Thyroid gland (tissue), 4 donors: ENCODE data around the gene GPHB5. TPM values are rescaled to one million over a fixed set of nuclear protein-coding genes. Genes with fewer than 3 reads are reported as not detected.
A peak's percentile ranks its signal among the peaks of the same experiment; 100 is the strongest.
"Not testable (repeated sequence)": the region's sequence is repeated elsewhere in the genome, so short reads cannot be mapped to it uniquely, and the experiment has no call there.

ENCODE experiments used
- DNase-seq, 2 donors: peaks; one replicate each; pipeline ENCODE4 v3.0.0-alpha.2; 2019
- H3K27ac ChIP-seq, 3 donors: fragments of 200-600 bp; sonication (generic); 1 replicate in 2 of 3; 2 replicates in 1 of 3; pipeline ENCODE4 v1.5.1; 2016 to 2019; ENCODE audit warnings: mild to moderate bottlenecking in 1 of 3, moderate library complexity in 1 of 3
- H3K27me3 ChIP-seq: fragments of 200-600 bp; sonication (generic); one replicate; pipeline ENCODE4 v1.5.1; 2019
- H3K36me3 ChIP-seq, 2 donors: fragments of 200-600 bp; sonication (generic); one replicate each; pipeline ENCODE4 v1.5.1; 2016 to 2019
- H3K4me1 ChIP-seq, 2 donors: fragments of 200-600 bp; sonication (generic); one replicate each; pipeline ENCODE4 v1.5.1; 2017 to 2019
- H3K4me3 ChIP-seq, 3 donors: fragments of 200-600 bp; sonication (generic); replicated peaks in 1 of 3; 1 replicate in 2 of 3; 2 replicates in 1 of 3; pipeline ENCODE4 v1.5.1; 2016; ENCODE audit warnings: mild to moderate bottlenecking in 1 of 3
- H3K9me3 ChIP-seq: fragments of 200-600 bp; sonication (generic); one replicate; pipeline ENCODE4 v1.5.1; 2017
- POLR2A ChIP-seq, 2 donors: fragments of 450-650 bp; IDR thresholded peaks; one replicate each; pipeline ENCODE4 v1.6.1; 2017; ENCODE audit warnings: antibody characterized with exemption in 2 of 2, mild to moderate bottlenecking in 2 of 2, moderate library complexity in 1 of 2
- WGBS, 2 donors: methylation state at CpG; one replicate each; pipeline ENCODE4 v1.1.5; 2017; 5-methylcytosine and 5-hydroxymethylcytosine counted together
- intact Hi-C: fragments of 100-400 bp; cut with DNase I; formaldehyde crosslinking; loops from one replicate; pipeline ENCODE4 v1.15.1; 2023
- total RNA-seq, 4 donors: library from RNA; depleted of rRNA; stranded (reverse); fragments of >200 nt; gene quantifications; one replicate each; pipeline ENCODE4 v1.2.3, GENCODE V29; 2016
- TF ChIP-seq, protein P1 (sequence below), 6 experiments: fragments of 200-600 bp in 3 of 6; fragments of 450-650 bp in 3 of 6; sonication (generic) in 3 of 6; IDR thresholded peaks; one replicate each; pipeline ENCODE4 v1.5.1; 2016 to 2019; ENCODE audit warnings: antibody characterized with exemption in 6 of 6, mild to moderate bottlenecking in 2 of 6, inconsistent platforms in 1 of 6, moderate library complexity in 1 of 6

Gene GPHB5
- total RNA-seq, 4 donors from 2014 or later = not detected

DNA sequence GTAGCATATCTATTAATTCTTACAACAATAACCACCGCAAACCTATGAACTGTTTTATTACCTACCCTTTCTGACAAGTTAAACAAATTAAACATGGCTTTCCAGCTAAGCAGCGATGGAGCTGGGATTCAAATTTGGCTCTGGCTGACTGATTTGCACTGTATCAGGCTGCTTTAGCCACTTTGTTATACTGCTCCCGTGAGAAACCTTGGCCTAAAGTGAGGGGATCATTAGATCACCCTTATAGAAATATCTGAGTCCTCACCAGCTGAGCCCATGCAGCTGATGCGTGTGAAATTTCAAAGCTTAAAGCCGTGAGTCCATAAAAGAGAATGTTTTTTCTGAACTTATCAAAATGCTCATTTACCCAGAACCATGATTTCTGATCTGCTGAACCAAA lies 8.1 kb upstream of the GPHB5 start:
- WGBS, 2 donors = 85 to 91% methylated on average over 5 of the region's 5 CpGs
- Histone ChIP-seq H3K36me3 (no peaks in the 10 kb centered on the region), H3K4me1 (no peaks in the 10 kb centered on the region), H3K9me3 (no peaks in the 10 kb centered on the region), H3K4me3 (no peak overlapping the region), H3K27me3 (no peaks in the 10 kb centered on the region), H3K27ac (no peak overlapping the region)
- DNase-seq = no peak
- TF ChIP-seq, protein P1, sequence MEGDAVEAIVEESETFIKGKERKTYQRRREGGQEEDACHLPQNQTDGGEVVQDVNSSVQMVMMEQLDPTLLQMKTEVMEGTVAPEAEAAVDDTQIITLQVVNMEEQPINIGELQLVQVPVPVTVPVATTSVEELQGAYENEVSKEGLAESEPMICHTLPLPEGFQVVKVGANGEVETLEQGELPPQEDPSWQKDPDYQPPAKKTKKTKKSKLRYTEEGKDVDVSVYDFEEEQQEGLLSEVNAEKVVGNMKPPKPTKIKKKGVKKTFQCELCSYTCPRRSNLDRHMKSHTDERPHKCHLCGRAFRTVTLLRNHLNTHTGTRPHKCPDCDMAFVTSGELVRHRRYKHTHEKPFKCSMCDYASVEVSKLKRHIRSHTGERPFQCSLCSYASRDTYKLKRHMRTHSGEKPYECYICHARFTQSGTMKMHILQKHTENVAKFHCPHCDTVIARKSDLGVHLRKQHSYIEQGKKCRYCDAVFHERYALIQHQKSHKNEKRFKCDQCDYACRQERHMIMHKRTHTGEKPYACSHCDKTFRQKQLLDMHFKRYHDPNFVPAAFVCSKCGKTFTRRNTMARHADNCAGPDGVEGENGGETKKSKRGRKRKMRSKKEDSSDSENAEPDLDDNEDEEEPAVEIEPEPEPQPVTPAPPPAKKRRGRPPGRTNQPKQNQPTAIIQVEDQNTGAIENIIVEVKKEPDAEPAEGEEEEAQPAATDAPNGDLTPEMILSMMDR (IDR thresholded peaks at IDR 0.05) = no peak
- TF ChIP-seq POLR2A (IDR thresholded peaks at IDR 0.05) = no peak
- intact Hi-C loops = no loop called here

GRCh38 chr14:63322897-63323573 lies 4.3 kb upstream of the GPHB5 start:
- H3K27me3 ChIP-seq = no peaks in the 10 kb centered on the region
- H3K4me1 ChIP-seq = no peaks in the 10 kb centered on the region
- TF ChIP-seq, protein P1 (IDR thresholded peaks at IDR 0.05) = no peak
- TF ChIP-seq POLR2A (IDR thresholded peaks at IDR 0.05) = no peak
- no peak overlapping the region for H3K27ac ChIP-seq
- intact Hi-C loops = no loop called here
- H3K9me3 ChIP-seq = no peaks in the 10 kb centered on the region
- WGBS, 2 donors = 50 to 56% methylated on average over 9 of the region's 9 CpGs
- H3K4me3 ChIP-seq = no peak overlapping the region
- H3K36me3 ChIP-seq = no peaks in the 10 kb centered on the region
- DNase-seq = no peak

DNA sequence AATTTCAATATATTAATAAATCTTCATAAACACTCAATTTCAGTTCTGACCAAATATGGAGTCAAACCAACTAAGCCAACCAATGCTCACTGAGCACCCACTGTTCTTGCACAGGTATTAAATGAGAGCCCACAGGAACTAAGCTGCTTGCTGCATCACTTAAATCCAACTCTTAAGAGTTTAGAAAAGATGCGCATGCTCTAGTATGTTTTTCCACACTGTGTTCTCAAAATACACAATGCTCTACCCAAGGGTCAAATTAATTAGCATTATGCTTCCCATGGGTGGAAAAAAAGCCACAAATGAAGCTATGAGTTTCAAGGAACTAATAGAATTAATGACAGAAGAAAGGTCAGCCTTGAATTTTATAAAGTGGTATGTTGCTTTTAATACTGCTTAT lies 3.7 kb upstream of the GPHB5 start:
- 94 to 98% methylated on average over 1 of the region's 1 CpG for WGBS, 2 donors
- no peaks in the 10 kb centered on the region for H3K36me3 ChIP-seq
- H3K4me3 ChIP-seq = no peak overlapping the region
- no peaks in the 10 kb centered on the region for H3K27me3 ChIP-seq
- H3K27ac ChIP-seq = no peak overlapping the region
- H3K9me3 ChIP-seq = no peaks in the 10 kb centered on the region
- intact Hi-C loops = no loop called here
- no peak for DNase-seq
- no peaks in the 10 kb centered on the region for H3K4me1 ChIP-seq
- TF ChIP-seq, protein P1 (IDR thresholded peaks at IDR 0.05) = no peak
- TF ChIP-seq POLR2A (IDR thresholded peaks at IDR 0.05) = no peak

GRCh38 chr14:63308723-63309317 lies 9.9 kb downstream of the GPHB5 start:
- no peaks in the 10 kb centered on the region for H3K4me1 ChIP-seq
- H3K36me3 ChIP-seq = no peaks in the 10 kb centered on the region
- no peak overlapping the region for H3K27ac ChIP-seq
- H3K27me3 ChIP-seq = no peaks in the 10 kb centered on the region
- peak in 1 of 2 donors; percentile 16 for DNase-seq
- TF ChIP-seq, protein P1 (IDR thresholded peaks at IDR 0.05) = peak in 4 of 6 experiments; percentile 7 to 38 (median 12)
- no peak for TF ChIP-seq POLR2A (IDR thresholded peaks at IDR 0.05)
- intact Hi-C loops = no loop called here
- no peak overlapping the region for H3K4me3 ChIP-seq
- H3K9me3 ChIP-seq = no peaks in the 10 kb centered on the region
- WGBS, 2 donors = 56 to 63% methylated on average over 7 of the region's 7 CpGs

DNA sequence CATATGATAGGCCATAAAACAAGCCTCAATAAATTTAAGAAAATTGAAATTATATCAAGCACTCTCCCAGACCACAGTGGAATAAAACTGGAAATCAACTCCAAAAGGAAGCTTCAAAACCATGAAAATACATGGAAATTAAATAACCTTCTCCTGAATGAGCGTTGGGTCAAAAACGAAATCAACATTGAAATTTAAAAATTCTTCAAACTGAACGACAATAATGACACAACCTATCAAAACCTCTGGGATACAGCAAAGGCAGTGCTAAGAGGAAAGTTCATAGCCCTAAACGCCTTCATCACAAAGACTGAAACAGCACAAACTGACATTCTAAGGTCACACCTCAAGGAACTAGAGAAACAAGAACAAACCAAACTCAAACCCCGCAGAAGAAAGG lies 14.3 kb downstream of the GPHB5 start:
- DNase-seq, H3K4me3 ChIP-seq, H3K4me1 ChIP-seq, H3K27me3 ChIP-seq, H3K9me3 ChIP-seq, intact Hi-C loops, H3K36me3 ChIP-seq, H3K27ac ChIP-seq: not testable (repeated sequence)
- 95% methylated on average over 5 of the region's 5 CpGs for WGBS, 2 donors
